ENCODE results near the gene PGAP6.
"Not testable (repeated sequence)": the region's sequence is repeated elsewhere in the genome, so short reads cannot be mapped to it uniquely, and the experiment has no call there.

The PGAP6 gene

DNA sequence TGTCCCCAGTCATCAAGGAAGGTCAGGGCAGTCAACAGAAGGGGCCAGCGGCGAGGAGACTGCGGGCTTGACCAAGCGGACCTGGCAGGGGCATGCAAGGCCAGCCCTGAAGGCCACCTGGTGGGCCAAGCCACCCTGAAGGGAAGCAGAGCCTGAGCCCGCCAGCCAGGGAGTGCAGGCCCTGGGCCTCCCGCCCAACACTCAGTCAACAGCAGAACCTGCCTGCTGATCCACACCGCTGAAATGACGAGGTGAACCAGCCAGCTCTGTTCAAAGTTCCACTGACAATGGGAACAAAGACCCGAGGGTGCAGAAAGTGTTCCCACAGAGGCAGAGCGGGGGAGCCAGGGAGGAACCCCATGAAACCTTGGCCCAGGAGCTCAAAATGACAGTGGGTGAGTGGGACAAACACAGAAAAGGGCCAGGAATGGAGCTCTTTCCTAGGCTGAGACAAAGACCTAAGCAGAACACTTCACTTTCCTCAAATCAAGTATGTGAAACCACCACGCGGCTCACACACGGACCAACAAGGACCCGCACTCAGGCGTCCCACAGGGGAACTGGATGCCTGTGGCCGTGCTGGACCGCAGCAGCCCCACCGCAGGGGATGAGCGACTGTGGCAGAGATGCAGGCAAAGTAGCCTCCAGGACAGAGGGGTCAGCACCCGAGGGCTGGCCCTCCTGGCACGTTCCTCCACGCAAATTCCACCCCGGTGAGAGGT lies 41.2 kb downstream of the PGAP6 start:
- Histone ChIP-seq H3K9me3 (no peaks in the 10 kb centered on the region), H3K27me3 (no peaks in the 10 kb centered on the region), H3K36me3 (peaks cover 11% of the 10 kb centered on the region), H3K4me1 (ENCODE audit: control insufficient read depth in 1 of 2, insufficient read depth in 1 of 2, low read depth in 1 of 2, low read length in 1 of 2) (peaks cover 77 to 95% of the 10 kb centered on the region in 2 experiments), H3K27ac (peak overlapping the region; percentile 76), H3K4me3 (ENCODE audit: low read depth in 1 of 2, low read length in 1 of 2) (peak overlapping the region in 1 of 2 experiments; percentile 42)
- TF ChIP-seq, protein P1, sequence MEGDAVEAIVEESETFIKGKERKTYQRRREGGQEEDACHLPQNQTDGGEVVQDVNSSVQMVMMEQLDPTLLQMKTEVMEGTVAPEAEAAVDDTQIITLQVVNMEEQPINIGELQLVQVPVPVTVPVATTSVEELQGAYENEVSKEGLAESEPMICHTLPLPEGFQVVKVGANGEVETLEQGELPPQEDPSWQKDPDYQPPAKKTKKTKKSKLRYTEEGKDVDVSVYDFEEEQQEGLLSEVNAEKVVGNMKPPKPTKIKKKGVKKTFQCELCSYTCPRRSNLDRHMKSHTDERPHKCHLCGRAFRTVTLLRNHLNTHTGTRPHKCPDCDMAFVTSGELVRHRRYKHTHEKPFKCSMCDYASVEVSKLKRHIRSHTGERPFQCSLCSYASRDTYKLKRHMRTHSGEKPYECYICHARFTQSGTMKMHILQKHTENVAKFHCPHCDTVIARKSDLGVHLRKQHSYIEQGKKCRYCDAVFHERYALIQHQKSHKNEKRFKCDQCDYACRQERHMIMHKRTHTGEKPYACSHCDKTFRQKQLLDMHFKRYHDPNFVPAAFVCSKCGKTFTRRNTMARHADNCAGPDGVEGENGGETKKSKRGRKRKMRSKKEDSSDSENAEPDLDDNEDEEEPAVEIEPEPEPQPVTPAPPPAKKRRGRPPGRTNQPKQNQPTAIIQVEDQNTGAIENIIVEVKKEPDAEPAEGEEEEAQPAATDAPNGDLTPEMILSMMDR (IDR thresholded peaks at IDR 0.05), result no peak

DNA sequence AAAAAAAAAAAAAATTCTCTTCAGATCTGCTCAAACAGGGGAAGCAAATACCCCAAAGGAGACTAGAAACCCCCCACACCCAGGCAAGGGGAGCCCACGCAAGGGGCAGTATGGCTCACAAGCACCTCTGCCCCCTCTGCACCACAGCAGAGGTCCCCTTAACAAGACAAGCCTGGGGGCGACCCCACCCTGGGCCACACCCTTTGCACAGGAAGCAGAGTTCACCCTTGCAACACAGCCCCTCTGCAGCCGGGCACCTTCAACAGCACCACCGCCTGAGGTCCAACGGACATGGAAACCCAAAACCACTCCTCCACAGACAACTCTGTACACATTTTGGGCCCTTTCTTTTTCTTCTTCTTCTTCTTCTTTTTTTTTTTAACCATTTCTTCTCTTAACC lies 42.1 kb downstream of the PGAP6 start:
- Histone ChIP-seq H3K4me1 (ENCODE audit: control insufficient read depth in 1 of 2, insufficient read depth in 1 of 2, low read depth in 1 of 2, low read length in 1 of 2) (peaks cover 82 to 99% of the 10 kb centered on the region in 2 experiments), H3K4me3 (ENCODE audit: low read depth in 1 of 2, low read length in 1 of 2) (peak overlapping the region; percentile 34 to 42), H3K9me3 (no peaks in the 10 kb centered on the region), H3K27me3 (no peaks in the 10 kb centered on the region), H3K27ac (peak overlapping the region; percentile 76), H3K36me3 (peaks cover 3% of the 10 kb centered on the region)
- TF ChIP-seq, protein P1 (IDR thresholded peaks at IDR 0.05), result no peak

DNA sequence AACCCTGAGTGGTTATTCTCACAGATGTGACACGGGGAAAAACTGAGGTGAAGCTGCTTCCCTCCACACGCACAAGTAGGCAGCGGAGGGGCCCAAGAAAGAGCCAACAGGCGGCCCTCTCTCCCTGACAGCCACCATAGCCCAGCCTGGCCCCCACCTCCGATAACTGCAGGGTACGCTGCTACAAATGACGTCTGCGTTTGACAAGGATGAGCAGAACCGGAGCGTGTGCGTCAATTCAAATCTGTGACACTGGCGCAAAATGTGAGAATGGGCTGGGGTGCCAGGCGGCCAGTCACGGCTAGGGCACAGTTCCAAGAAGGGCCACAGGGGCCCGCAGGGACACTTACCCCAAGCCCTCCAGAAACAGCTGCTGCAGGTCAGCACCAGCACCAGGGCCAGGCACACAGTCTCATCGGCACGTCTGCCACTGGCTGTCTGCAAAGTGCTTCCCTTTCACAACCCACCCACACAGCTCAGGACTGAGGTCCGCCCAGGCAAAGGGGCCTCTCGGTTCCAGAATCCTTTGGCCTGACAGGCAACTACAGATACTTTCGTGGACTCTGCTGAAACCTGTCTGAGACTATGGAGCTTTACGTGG lies 43.7 kb downstream of the PGAP6 start:
- TF ChIP-seq, protein P1 (IDR thresholded peaks at IDR 0.05), result no peak
- H3K4me3 ChIP-seq (ENCODE audit: low read depth in 1 of 2, low read length in 1 of 2), result peak overlapping the region in 1 of 2 experiments; percentile 43
- peaks cover 76 to 97% of the 10 kb centered on the region in 2 experiments for H3K4me1 ChIP-seq (ENCODE audit: control insufficient read depth in 1 of 2, insufficient read depth in 1 of 2, low read depth in 1 of 2, low read length in 1 of 2)
- no peaks in the 10 kb centered on the region for H3K9me3 ChIP-seq
- no peaks in the 10 kb centered on the region for H3K27me3 ChIP-seq
- H3K36me3 ChIP-seq, result no peaks in the 10 kb centered on the region
- H3K27ac ChIP-seq, result peak overlapping the region; percentile 91

DNA sequence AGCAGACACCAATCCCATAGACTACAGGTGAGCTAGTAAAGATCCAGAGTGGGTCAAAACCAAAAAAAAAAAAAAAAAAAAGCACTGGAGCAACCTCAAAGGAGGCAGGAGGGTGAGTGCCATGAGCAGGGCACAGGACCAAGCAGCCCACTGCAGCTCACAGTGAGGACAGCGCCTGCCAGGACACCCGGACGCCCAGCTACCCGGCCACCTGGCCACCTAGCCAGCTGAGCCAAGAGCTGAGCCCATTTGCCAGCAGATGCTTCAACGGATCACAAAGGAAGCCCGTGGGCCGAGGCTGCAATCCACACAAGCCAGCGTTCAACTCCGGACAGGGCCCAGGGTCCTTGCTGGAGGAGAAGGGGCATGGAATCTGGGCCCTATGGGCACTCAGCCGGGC lies 44.3 kb downstream of the PGAP6 start:
- TF ChIP-seq, protein P1 (IDR thresholded peaks at IDR 0.05), result no peak
- Histone ChIP-seq H3K4me3 (ENCODE audit: low read depth in 1 of 2, low read length in 1 of 2) (peak overlapping the region in 1 of 2 experiments; percentile 43), H3K9me3 (no peaks in the 10 kb centered on the region), H3K4me1 (ENCODE audit: control insufficient read depth in 1 of 2, insufficient read depth in 1 of 2, low read depth in 1 of 2, low read length in 1 of 2) (peaks cover 69 to 91% of the 10 kb centered on the region in 2 experiments), H3K36me3 (no peaks in the 10 kb centered on the region), H3K27me3 (no peaks in the 10 kb centered on the region), H3K27ac (peak overlapping the region; percentile 91)

GRCh38 chr16:336269-336668 lies 45.5 kb downstream of the PGAP6 start:
- Histone ChIP-seq H3K27me3 (no peaks in the 10 kb centered on the region), H3K4me3 (ENCODE audit: low read depth in 1 of 2, low read length in 1 of 2) (peak overlapping the region; percentile 42 to 43), H3K9me3 (no peaks in the 10 kb centered on the region), H3K36me3 (no peaks in the 10 kb centered on the region), H3K27ac (peak overlapping the region; percentile 91), H3K4me1 (ENCODE audit: control insufficient read depth in 1 of 2, insufficient read depth in 1 of 2, low read depth in 1 of 2, low read length in 1 of 2) (peaks cover 75 to 87% of the 10 kb centered on the region in 2 experiments)
- TF ChIP-seq, protein P1 (IDR thresholded peaks at IDR 0.05), result peak; percentile 20

DNA sequence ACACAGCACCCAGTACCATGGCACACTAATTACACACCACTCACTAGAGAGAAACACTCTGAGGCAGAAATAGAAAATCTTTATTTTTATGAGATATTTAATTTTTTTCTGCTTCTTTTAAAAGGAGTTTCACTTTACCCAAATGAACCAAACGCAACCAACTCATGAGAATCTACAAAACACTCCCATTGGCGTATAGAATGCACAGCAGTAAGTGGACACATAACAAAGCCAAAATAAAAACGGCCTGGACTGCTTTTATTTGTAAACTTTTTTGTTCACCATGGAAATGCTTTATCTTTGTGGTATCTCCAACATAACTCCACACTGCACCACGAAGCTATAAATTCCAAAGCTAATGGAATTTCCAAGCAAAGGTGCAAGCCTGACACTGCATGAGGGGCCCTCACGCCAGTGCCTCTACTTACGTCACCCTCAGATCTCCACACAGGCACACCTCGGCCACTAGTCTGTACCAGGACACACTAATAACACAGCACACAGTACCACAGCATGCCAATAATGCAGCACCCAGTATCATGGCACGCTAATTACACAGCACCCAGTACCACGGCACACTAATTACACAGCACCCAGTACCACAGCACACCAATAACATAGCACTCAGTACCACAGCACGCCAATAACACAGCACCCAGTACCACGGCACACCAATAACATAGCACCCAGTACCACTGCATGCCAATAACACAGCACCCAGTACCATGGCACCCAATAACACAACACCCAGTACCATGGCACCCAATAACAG lies 46.7 kb downstream of the PGAP6 start:
- H3K9me3 ChIP-seq; H3K4me3 ChIP-seq (ENCODE audit: low read depth in 1 of 2, low read length in 1 of 2); H3K36me3 ChIP-seq; H3K27me3 ChIP-seq: not testable (repeated sequence)
- Histone ChIP-seq H3K4me1 (ENCODE audit: control insufficient read depth in 1 of 2, insufficient read depth in 1 of 2, low read depth in 1 of 2, low read length in 1 of 2) (peaks cover 74 to 75% of the 10 kb centered on the region in 2 experiments), H3K27ac (peak overlapping the region; percentile 91)

DNA sequence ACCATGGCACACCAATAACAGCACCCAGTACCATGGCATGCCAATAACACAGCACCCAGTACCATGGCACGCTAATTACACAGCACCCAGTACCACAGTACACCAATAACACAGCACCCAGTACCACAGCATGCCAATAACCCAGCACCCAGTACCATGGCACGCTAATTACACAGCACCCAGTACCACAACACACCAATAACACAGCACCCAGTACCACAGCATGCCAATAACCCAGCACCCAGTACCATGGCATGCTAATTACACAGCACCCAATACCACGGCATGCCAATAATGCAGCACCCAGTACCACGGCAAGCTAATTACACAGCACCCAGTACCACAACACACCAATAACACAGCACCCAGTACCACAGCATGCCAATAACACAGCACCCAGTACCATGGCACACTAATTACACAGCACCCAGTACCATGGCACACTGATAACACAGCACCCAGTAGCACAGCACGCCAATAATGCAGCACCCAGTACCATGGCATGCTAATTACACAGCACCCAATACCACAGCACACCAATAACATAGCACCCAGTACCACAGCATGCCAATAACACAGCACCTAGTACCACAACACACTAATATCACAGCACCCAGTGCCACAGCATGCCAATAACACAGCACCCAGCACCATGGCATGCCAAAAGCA lies 47.5 kb downstream of the PGAP6 start:
- H3K4me1 ChIP-seq (ENCODE audit: control insufficient read depth in 1 of 2, insufficient read depth in 1 of 2, low read depth in 1 of 2, low read length in 1 of 2), result peaks cover 67 to 68% of the 10 kb centered on the region in 2 experiments
- not testable (repeated sequence) for H3K27me3 ChIP-seq; H3K27ac ChIP-seq; H3K4me3 ChIP-seq (ENCODE audit: low read depth in 1 of 2, low read length in 1 of 2); H3K9me3 ChIP-seq; H3K36me3 ChIP-seq

Data from neutrophil (primary cell).